ENCODE data around the gene FAM171A2. TPM values are rescaled to one million over a fixed set of nuclear protein-coding genes. Genes with fewer than 3 reads are reported as not detected.

The FAM171A2 gene
- 0.69 and 1.00 TPM in 2 replicates for total RNA-seq
- 1.5 TPM for total RNA-seq (2013)
- 0.13 and 0.18 TPM in 2 replicates for polyA plus RNA-seq
- polyA minus RNA-seq = 0.21 and 0.43 TPM in 2 replicates

DNA sequence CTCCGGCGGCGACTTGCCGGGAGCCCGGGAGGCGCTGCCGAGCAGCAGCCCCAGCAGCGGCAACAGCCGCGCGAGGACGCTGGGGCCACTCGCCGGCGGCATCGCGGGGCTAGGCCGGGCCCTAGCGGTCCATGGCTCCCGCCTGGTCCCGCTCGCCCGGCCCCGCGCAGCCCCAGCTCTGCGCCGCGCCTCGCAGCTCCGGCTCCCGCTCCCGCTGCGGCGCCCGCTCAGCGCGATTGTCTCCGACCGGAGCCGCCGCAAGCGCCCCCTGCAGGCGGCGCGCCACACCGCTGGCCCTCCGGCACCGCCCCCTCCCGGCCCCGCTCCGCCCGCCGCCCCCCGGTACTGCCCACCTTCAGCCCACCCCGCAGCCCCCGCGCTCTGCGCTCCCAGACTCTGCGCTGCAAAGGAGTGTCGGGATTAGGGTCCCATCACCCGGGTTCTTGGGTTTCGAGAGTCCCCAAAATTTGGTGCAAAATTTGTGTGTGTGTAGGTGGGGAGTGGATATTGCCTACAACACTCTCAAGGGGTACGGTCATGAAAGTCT, at the start of gene FAM171A2:
Gene FAM171A2, minus strand, starts transcription at position 241 of the 547 bp plus-strand sequence. Its CDS starts 139 bp downstream, at position 102.
- H3K36me3 ChIP-seq (replicated peaks in 1 of 2; ENCODE audit: control extremely low read depth in 1 of 2, control insufficient read depth in 1 of 2, extremely low read depth in 1 of 2, insufficient read depth in 2 of 2, low read length in 1 of 2) = no peaks in the 10 kb centered on the region
- H3K79me2 ChIP-seq (ENCODE audit: control insufficient read depth, insufficient read depth, low read length) = no peaks in the 10 kb centered on the region
- no peak within 1 kb of the TSS for H3K27ac ChIP-seq (ENCODE audit: low read length in 2 of 2)
- peak within 1 kb of the TSS; percentile 69 for H3K9ac ChIP-seq (ENCODE audit: low read length)
- intact Hi-C loops (cut with micrococcal nuclease) = loop anchor here (1.0 kb wide), 2 partner anchors 9 to 18 kb away; partner anchors contain the start of gene GRN
- no peak for TF ChIP-seq EZH2 (IDR thresholded peaks at IDR 0.05; ENCODE audit: borderline replicate concordance, insufficient read depth, low read depth, low read length, poor library complexity, severe bottlenecking)
- TF ChIP-seq, protein P1, sequence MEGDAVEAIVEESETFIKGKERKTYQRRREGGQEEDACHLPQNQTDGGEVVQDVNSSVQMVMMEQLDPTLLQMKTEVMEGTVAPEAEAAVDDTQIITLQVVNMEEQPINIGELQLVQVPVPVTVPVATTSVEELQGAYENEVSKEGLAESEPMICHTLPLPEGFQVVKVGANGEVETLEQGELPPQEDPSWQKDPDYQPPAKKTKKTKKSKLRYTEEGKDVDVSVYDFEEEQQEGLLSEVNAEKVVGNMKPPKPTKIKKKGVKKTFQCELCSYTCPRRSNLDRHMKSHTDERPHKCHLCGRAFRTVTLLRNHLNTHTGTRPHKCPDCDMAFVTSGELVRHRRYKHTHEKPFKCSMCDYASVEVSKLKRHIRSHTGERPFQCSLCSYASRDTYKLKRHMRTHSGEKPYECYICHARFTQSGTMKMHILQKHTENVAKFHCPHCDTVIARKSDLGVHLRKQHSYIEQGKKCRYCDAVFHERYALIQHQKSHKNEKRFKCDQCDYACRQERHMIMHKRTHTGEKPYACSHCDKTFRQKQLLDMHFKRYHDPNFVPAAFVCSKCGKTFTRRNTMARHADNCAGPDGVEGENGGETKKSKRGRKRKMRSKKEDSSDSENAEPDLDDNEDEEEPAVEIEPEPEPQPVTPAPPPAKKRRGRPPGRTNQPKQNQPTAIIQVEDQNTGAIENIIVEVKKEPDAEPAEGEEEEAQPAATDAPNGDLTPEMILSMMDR (IDR thresholded peaks at IDR 0.05) = peak; percentile 87
- Mint-ChIP-seq H3K9me3 (ENCODE audit: insufficient read depth) (no peaks in the 10 kb centered on the region), H3K27me3 (peaks cover 39% of the 10 kb centered on the region), H3K4me1 (peaks cover 9% of the 10 kb centered on the region), H3K4me3 (peak within 1 kb of the TSS; percentile 88), H3K27ac (no peak within 1 kb of the TSS)
- H3K27me3 ChIP-seq (replicated peaks in 1 of 4; ENCODE audit: control extremely low read depth in 1 of 4, control insufficient read depth in 3 of 4, insufficient read depth in 4 of 4, low read length in 3 of 4) = peaks cover 0 to 35% (median 13%) of the 10 kb centered on the region in 4 experiments
- H3K4me1 ChIP-seq (ENCODE audit: control insufficient read depth in 2 of 2, insufficient read depth in 2 of 2, low read length in 2 of 2) = peaks cover 10 to 17% of the 10 kb centered on the region in 2 donors
- no peaks in the 10 kb centered on the region for H3K9me3 ChIP-seq (ENCODE audit: control extremely low read depth in 1 of 3, control insufficient read depth in 2 of 3, insufficient read depth in 1 of 3, low read length in 2 of 3)
- peak within 1 kb of the TSS; percentile 79 for H2AFZ ChIP-seq (ENCODE audit: insufficient read depth, low read depth, low read length, poor library complexity, severe bottlenecking)
- DNase-seq (peak; percentile 82), ATAC-seq (ENCODE audit: low read depth) (peak; percentile 91)
- H4K20me1 ChIP-seq (ENCODE audit: control insufficient read depth, insufficient read depth, low read length, poor library complexity, severe bottlenecking) = no peaks in the 10 kb centered on the region
- H3K4me2 ChIP-seq (replicated peaks; ENCODE audit: low read depth, low read length, poor library complexity, severe bottlenecking) = peak within 1 kb of the TSS; percentile 100
- CTCF ChIA-PET = interaction anchor here (0.6 to 6.2 kb wide), 17 partner anchors 8 to 284 kb away, joined by 3 to 52 read pairs (median 4); partner anchors contain the start of genes GRN, HDAC5 and TMUB2
- peak within 1 kb of the TSS in 4 of 5 experiments; percentile 29 to 70 (median 56) for H3K4me3 ChIP-seq (ENCODE audit: control extremely low read depth in 1 of 5, extremely low read depth in 1 of 5, insufficient read depth in 1 of 5, low read depth in 2 of 5, low read length in 4 of 5)
- POLR2A ChIA-PET = interaction anchor here (0.6 to 0.9 kb wide), 4 partner anchors 13 to 33 kb away, joined by 3 to 5 read pairs (median 4); no protein-coding TSS in a partner anchor
- WGBS (ENCODE audit: insufficient coverage) = under 1% methylated on average over 52 of the region's 63 CpGs
